ENCODE data around the gene UTRN. TPM values are rescaled to one million over a fixed set of nuclear protein-coding genes. Genes with fewer than 3 reads are reported as not detected.

UTRN gene
- total RNA-seq, 2 donors from 2014 or later: 215 to 229 TPM

- intact Hi-C loops (cut with DNase I): no loop called here
- DNase-seq (ENCODE audit: low spot score): no peak
These were observed 6.3 kb upstream of the UTRN start for GRCh38 chr6:144278659-144279314.

GRCh38 chr6:144279484-144280150 is 5.5 kb upstream of the UTRN start:
- DNase-seq (ENCODE audit: low spot score): no peak
- intact Hi-C loops (cut with DNase I): loop anchor here in 1 of 2 donors (10.0 kb wide), 1 partner anchor 65 kb away; no protein-coding TSS in a partner anchor

- intact Hi-C loops (cut with DNase I): loop anchor here in 1 of 2 donors (10.0 kb wide), 1 partner anchor 69 kb away; no protein-coding TSS in a partner anchor
- no peak for DNase-seq (ENCODE audit: low spot score)
These were observed 1.3 kb upstream of the UTRN start for GRCh38 chr6:144283646-144284477.

- no peak for DNase-seq (ENCODE audit: low spot score)
- intact Hi-C loops (cut with DNase I): loop anchor here in 1 of 2 donors (10.0 kb wide), 1 partner anchor 70 kb away; no protein-coding TSS in a partner anchor
These were observed 705 bp upstream of the UTRN start for GRCh38 chr6:144284478-144284782.

GRCh38 chr6:144285548-144285797 is 338 bp downstream of the UTRN start:
- DNase-seq (ENCODE audit: low spot score): no peak
- intact Hi-C loops (cut with DNase I): loop anchor here in 1 of 2 donors (10.0 kb wide), 1 partner anchor 71 kb away; no protein-coding TSS in a partner anchor

GRCh38 chr6:144285798-144286502 is 815 bp downstream of the UTRN start:
- peak; percentile 92 for DNase-seq (ENCODE audit: low spot score)
- intact Hi-C loops (cut with DNase I): loop anchor here in 1 of 2 donors (10.0 kb wide), 1 partner anchor 71 kb away; no protein-coding TSS in a partner anchor

GRCh38 chr6:144286503-144287393 is 1.6 kb downstream of the UTRN start:
- intact Hi-C loops (cut with DNase I): loop anchor here in 1 of 2 donors (10.0 kb wide), 1 partner anchor 72 kb away; no protein-coding TSS in a partner anchor
- peak; percentile 89 for DNase-seq (ENCODE audit: low spot score)

- DNase-seq (ENCODE audit: low spot score): no peak
- intact Hi-C loops (cut with DNase I): loop anchor here in 1 of 2 donors (10.0 kb wide), 1 partner anchor 74 kb away; no protein-coding TSS in a partner anchor
These were observed 3.9 kb downstream of the UTRN start for GRCh38 chr6:144289006-144289405.

GRCh38 chr6:144292372-144292771 is 7.2 kb downstream of the UTRN start:
- no peak for DNase-seq (ENCODE audit: low spot score)
- intact Hi-C loops (cut with DNase I): no loop called here

- no peak for DNase-seq (ENCODE audit: low spot score)
- intact Hi-C loops (cut with DNase I): no loop called here
These were observed 8.9 kb downstream of the UTRN start for GRCh38 chr6:144294016-144294415.

- DNase-seq (ENCODE audit: low spot score): no peak
- intact Hi-C loops (cut with DNase I): no loop called here
These were observed 10.1 kb downstream of the UTRN start for GRCh38 chr6:144295211-144295610.

- DNase-seq (ENCODE audit: low spot score): no peak
- intact Hi-C loops (cut with DNase I): no loop called here
These were observed 11.0 kb downstream of the UTRN start for GRCh38 chr6:144295981-144296767.

- DNase-seq (ENCODE audit: low spot score): no peak
These were observed 11.8 kb downstream of the UTRN start for GRCh38 chr6:144296973-144297372.

GRCh38 chr6:144297511-144298100 is 12.5 kb downstream of the UTRN start:
- intact Hi-C loops (cut with DNase I): no loop called here
- no peak for DNase-seq (ENCODE audit: low spot score)

More at GRCh38 chr6:144296973-144297372, 11.8 kb downstream of the UTRN start:
- intact Hi-C loops (cut with DNase I): no loop called here

- intact Hi-C loops (cut with DNase I): no loop called here
- no peak for DNase-seq (ENCODE audit: low spot score)
These were observed 13.1 kb downstream of the UTRN start for GRCh38 chr6:144298194-144298593.

GRCh38 chr6:144298916-144299315 is 13.8 kb downstream of the UTRN start:
- intact Hi-C loops (cut with DNase I): no loop called here

GRCh38 chr6:144302701-144303372 is 17.7 kb downstream of the UTRN start:
- intact Hi-C loops (cut with DNase I): no loop called here
- DNase-seq (ENCODE audit: low spot score): no peak

More at GRCh38 chr6:144298916-144299315, 13.8 kb downstream of the UTRN start:
- DNase-seq (ENCODE audit: low spot score): no peak
